Gastroesophageal sphincter (tissue), 3 donors: ENCODE results near the gene CA11.

ENCODE experiments used
- CTCF ChIP-seq, 4 experiments: fragments of 200-600 bp in 2 of 4; fragments of 450-650 bp in 2 of 4; sonication (generic) in 1 of 4; IDR thresholded peaks; one replicate each; pipeline ENCODE4 v1.5.1; 2017 to 2019; ENCODE audit warnings: antibody characterized with exemption in 4 of 4, mild to moderate bottlenecking in 2 of 4, moderate library complexity in 2 of 4
- POLR2A ChIP-seq, 2 donors: fragments of 450-650 bp; IDR thresholded peaks; one replicate each; pipeline ENCODE4 v1.6.1; 2017; ENCODE audit warnings: antibody characterized with exemption in 2 of 2, mild to moderate bottlenecking in 2 of 2, moderate library complexity in 1 of 2
- POLR2AphosphoS5 ChIP-seq: sonication (generic); formaldehyde crosslinking; IDR thresholded peaks from one replicate; pipeline ENCODE4 v1.6.1; 2017; ENCODE audit warnings: antibody characterized with exemption

DNA sequence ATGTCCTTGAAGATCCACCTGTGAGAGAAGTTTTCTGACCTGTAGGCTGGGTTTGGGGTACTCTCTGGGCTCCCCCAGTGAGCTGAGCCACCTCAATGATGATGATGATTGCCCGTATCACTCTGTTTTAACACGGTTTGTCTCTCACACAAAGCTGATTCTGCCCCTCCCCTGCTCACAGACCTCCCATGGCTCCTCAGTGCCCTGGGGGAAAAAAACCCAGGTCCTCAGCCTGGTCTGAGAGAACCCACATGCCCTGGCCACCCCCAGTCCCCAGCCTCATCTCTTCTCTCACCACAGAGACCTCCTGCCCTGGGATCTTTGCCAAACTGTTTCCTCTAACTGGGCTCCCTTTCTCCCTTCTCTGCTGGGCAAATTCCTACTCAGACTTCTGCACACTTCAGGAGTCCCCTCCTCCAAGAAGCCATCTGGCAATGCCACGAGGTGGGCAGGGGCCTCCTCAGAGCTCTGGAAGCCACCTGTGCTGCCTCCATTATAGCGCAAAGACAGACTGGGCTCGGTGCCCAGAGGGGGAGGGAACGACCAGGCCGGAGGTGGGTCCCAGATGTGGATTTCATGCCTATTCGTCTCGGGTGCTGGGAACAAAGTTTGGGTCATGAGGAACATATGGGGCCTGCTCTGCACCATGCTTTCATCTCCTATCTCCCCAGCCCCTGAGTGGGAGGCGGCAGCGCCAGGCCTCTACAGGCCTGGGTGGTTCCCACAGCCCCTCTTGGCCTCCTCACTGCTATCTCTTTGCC, 8.5 kb upstream of the CA11 start:
- TF ChIP-seq POLR2A (IDR thresholded peaks at IDR 0.05) (no peak), CTCF (IDR thresholded peaks at IDR 0.05) (no peak), POLR2AphosphoS5 (no peak)
